GM12891 (cell line): ENCODE results near the gene GPSM1.

Experiments
- POLR2A ChIP-seq: IDR thresholded peaks from 2 replicates; pipeline ENCODE4 v1.6.1; 2011; ENCODE audit warnings: low read depth, low read length, control low read depth
- POLR2AphosphoS5 ChIP-seq: IDR thresholded peaks from 2 replicates; pipeline ENCODE4 v1.6.1; 2011; ENCODE audit warnings: low read depth, low read length, control low read depth

DNA sequence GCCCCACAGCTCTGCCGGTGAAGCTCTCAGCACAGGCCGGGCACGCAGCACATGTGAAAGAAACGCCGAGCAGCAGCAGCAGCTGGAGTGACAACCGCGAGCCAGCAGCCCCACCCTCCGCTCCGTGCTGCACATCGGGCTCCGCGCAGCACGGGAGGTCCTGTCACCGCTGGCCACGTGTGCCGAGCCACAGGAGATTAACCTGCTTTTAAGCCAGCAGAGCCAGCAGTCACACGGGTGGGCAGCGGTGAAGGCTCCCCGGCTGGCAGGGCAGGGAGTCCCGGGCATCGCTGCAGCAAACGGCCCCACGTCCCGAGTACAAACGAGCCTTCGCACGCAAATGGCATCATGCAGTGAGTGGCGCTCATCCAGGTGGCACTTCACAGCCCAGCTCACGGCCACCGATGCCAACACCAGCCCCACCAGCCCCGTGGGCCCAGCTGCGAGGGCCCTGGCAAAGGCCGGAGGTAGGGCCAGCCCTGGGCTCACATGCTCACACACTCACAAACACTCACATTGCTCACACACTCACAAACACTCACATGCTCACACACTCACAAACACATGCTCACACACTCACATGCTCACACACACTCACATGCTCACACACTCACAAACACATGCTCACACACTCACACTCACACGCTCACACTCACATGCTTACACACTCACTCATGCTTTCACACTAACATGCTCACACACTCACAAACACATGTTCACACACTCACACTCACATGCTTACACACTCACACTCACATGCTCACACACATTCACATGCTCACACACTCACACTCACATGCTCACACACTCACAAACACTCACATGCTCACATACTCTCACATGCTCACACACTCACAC lies 34.5 kb upstream of the GPSM1 start:
- TF ChIP-seq POLR2A, result no peak
- no peak for TF ChIP-seq POLR2AphosphoS5
